A549 (cell line): ENCODE results near the gene OR6K2. TPM values are rescaled to one million over a fixed set of nuclear protein-coding genes. Genes with fewer than 3 reads are reported as not detected.

ENCODE experiments used
- ATAC-seq, 2 experiments: fragments of 200-7000 bp in 1 of 2; fragments of >200 bp in 1 of 2; cut with Nextera tagmentation in 1 of 2; cut with Tn5 transposase in 1 of 2; 3 replicates each; pipeline versions ENCODE4 v1.8.0 to v1.9.1; 2018 to 2020; ENCODE audit warnings: mild to moderate bottlenecking in 1 of 2, moderate library complexity in 1 of 2
- CTCF ChIA-PET: fragments of 300-600 bp; sonication (Branson Sonifier 250); formaldehyde crosslinking; extraction: SDS; loops from one replicate; lab custom pipeline; 2021; ENCODE audit warnings: antibody characterized with exemption, inconsistent platforms; lab: Yijun Ruan, JAX
- POLR2A ChIA-PET: fragments of 350-600 bp; formaldehyde crosslinking; extraction: SDS; loops from one replicate; lab custom pipeline; 2021; ENCODE audit warnings: antibody characterized with exemption, inconsistent platforms; lab: Yijun Ruan, JAX
- DNase-seq, 2 experiments: peaks; one replicate each; pipeline versions ENCODE4 v3.0.0 to v3.0.0-alpha.2; 2011 to 2016; ENCODE audit warnings: low read depth in 1 of 2, low spot score in 1 of 2
- FAIRE-seq: peaks from 2 replicates; lab custom pipeline; 2011; peaks lifted over from hg19 to GRCh38; lab: Jason Lieb, UNC
- H3K27ac ChIP-seq, 2 experiments: fragments of >200 bp; sonication (Bioruptor Twin); formaldehyde crosslinking; 3 replicates each; pipeline ENCODE4 v1.5.1; 2016 to 2017
- H3K4me1 ChIP-seq: fragments of >200 bp; sonication (Bioruptor Twin); formaldehyde crosslinking; 3 replicates; pipeline ENCODE4 v1.6.1; 2016
- H3K4me2 ChIP-seq: fragments of >200 bp; sonication (Bioruptor Twin); formaldehyde crosslinking; 3 replicates; pipeline ENCODE4 v1.6.1; 2016
- H3K4me3 ChIP-seq: fragments of >200 bp; sonication (Bioruptor Twin); formaldehyde crosslinking; 3 replicates; pipeline ENCODE4 v1.5.1; 2016
- H3K9me3 ChIP-seq: fragments of >200 bp; sonication (Bioruptor Twin); formaldehyde crosslinking; 3 replicates; pipeline ENCODE4 v1.6.1; 2016
- CEBPB ChIP-seq, 2 experiments: fragments of >200 bp in 1 of 2; sonication (Bioruptor Twin) in 1 of 2; formaldehyde crosslinking in 1 of 2; IDR thresholded peaks; 2 replicates each; pipeline ENCODE4 v1.6.1; 2012 to 2016
- FOSB ChIP-seq: fragments of 250-450 bp; sonication (Bioruptor Pico); IDR thresholded peaks from 2 replicates; pipeline ENCODE4 v1.5.0; 2020; ENCODE audit warnings: mild to moderate bottlenecking, moderate library complexity
- FOXS1 ChIP-seq: fragments of 250-450 bp; sonication (Bioruptor Pico); IDR thresholded peaks from 2 replicates; pipeline ENCODE4 v1.5.0; 2020; ENCODE audit warnings: mild to moderate bottlenecking, moderate library complexity
- GATA3 ChIP-seq: IDR thresholded peaks from 2 replicates; pipeline ENCODE4 v1.6.1; 2012; ENCODE audit warnings: borderline replicate concordance
- HOXA7 ChIP-seq: fragments of 250-450 bp; sonication (Bioruptor Pico); IDR thresholded peaks from 2 replicates; pipeline ENCODE4 v1.5.0; 2020; ENCODE audit warnings: mild to moderate bottlenecking, moderate library complexity
- JUNB ChIP-seq: fragments of >200 bp; sonication (Bioruptor Twin); formaldehyde crosslinking; IDR thresholded peaks from 2 replicates; pipeline ENCODE4 v1.6.1; 2016
- KDM5A ChIP-seq: fragments of 200-600 bp; sonication (generic); IDR thresholded peaks from 2 replicates; pipeline ENCODE4 v1.6.1; 2016; ENCODE audit warnings: antibody characterized with exemption, mild to moderate bottlenecking
- MYC ChIP-seq: IDR thresholded peaks from 2 replicates; pipeline ENCODE4 v1.6.1; 2012; ENCODE audit warnings: mild to moderate bottlenecking, inconsistent platforms, low read length, improper control_type of control experiment, borderline replicate concordance
- NFE2L2 ChIP-seq: fragments of 150-350 bp; conservative IDR thresholded peaks from 2 replicates; pipeline ENCODE4 v1.6.1; 2014; ENCODE audit warnings: low read length
- NPAS2 ChIP-seq: fragments of 250-450 bp; sonication (Bioruptor Pico); IDR thresholded peaks from 2 replicates; pipeline ENCODE4 v1.8.0; 2022; ENCODE audit warnings: mild to moderate bottlenecking, moderate library complexity, borderline replicate concordance
- PHF8 ChIP-seq: fragments of 200-600 bp; sonication (generic); IDR thresholded peaks from 2 replicates; pipeline ENCODE4 v1.6.1; 2016; ENCODE audit warnings: low read depth, mild to moderate bottlenecking, antibody characterized with exemption, moderate library complexity, borderline replicate concordance
- SMC3 ChIP-seq: fragments of >200 bp; sonication (Bioruptor Twin); formaldehyde crosslinking; IDR thresholded peaks from 3 replicates; pipeline ENCODE4 v1.6.1; 2018; ENCODE audit warnings: inconsistent platforms
- SREBF2 ChIP-seq: fragments of 450-650 bp; IDR thresholded peaks from 2 replicates; pipeline ENCODE4 v1.6.1; 2014; ENCODE audit warnings: mild to moderate bottlenecking, moderate library complexity
- TP53 ChIP-seq: fragments of 250-450 bp; sonication (Bioruptor Pico); IDR thresholded peaks from 2 replicates; pipeline ENCODE4 v1.5.0; 2021; ENCODE audit warnings: mild to moderate bottlenecking, moderate library complexity
- WGBS: methylation state at CpG from one replicate; pipeline ENCODE4 v1.1.6; 2017; ENCODE audit errors: missing lambda C conversion rate; 5-methylcytosine and 5-hydroxymethylcytosine counted together
- polyA minus RNA-seq: library from RNA; depleted of rRNA, polyadenylated mRNA; stranded (reverse); fragments of >200 nt; gene quantifications from 2 replicates; pipeline ENCODE4 v1.2.3, GENCODE V29; 2011; rRNA and poly(A)+ RNA removed
- polyA plus RNA-seq, 4 experiments: library from polyadenylated mRNA; depleted of rRNA in 3 of 4; stranded (reverse); fragments of >200 nt; fragmentation: RNase III in 1 of 4; extraction: RNeasy Plus Mini Kit Qiagen cat#74134 plus additional on column Dnase treatment in 1 of 4; gene quantifications; 2 replicates in 3 of 4; 3 replicates in 1 of 4; pipeline ENCODE4 v1.2.3, GENCODE V29; 2011 to 2017
- TF ChIP-seq, protein P1 (sequence below): fragments of >200 bp; sonication (Bioruptor Twin); formaldehyde crosslinking; IDR thresholded peaks from 3 replicates; pipeline ENCODE4 v1.5.1; 2016
- TF ChIP-seq, protein P2 (sequence below): fragments of 200-600 bp; sonication (generic); IDR thresholded peaks from 2 replicates; pipeline ENCODE4 v1.6.1; 2016; ENCODE audit warnings: antibody characterized with exemption, mild to moderate bottlenecking, moderate library complexity
- TF ChIP-seq, protein P3 (sequence below): fragments of 150-350 bp; IDR thresholded peaks from 2 replicates; pipeline ENCODE4 v1.6.1; 2014; ENCODE audit warnings: low read depth, mild to moderate bottlenecking, low read length
- TF ChIP-seq, protein P4 (sequence below): IDR thresholded peaks from 2 replicates; pipeline ENCODE4 v1.6.1; 2012; ENCODE audit warnings: low read depth, borderline replicate concordance
- TF ChIP-seq, protein P5 (sequence below): IDR thresholded peaks from 2 replicates; pipeline ENCODE4 v1.6.1; 2012

OR6K2 gene, protein sequence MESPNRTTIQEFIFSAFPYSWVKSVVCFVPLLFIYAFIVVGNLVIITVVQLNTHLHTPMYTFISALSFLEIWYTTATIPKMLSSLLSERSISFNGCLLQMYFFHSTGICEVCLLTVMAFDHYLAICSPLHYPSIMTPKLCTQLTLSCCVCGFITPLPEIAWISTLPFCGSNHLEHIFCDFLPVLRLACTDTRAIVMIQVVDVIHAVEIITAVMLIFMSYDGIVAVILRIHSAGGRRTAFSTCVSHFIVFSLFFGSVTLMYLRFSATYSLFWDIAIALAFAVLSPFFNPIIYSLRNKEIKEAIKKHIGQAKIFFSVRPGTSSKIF
- polyA plus RNA-seq (2011; rRNA removed) (not detected in 2 replicates), polyA plus RNA-seq (2017; fragmentation: RNase III; extraction: RNeasy Plus Mini Kit Qiagen cat#74134 plus additional on column Dnase treatment) (not detected in 3 replicates), polyA minus RNA-seq (not detected in 2 replicates)
- not detected in 2 replicates for polyA plus RNA-seq (2012; cell fraction: cytosol; rRNA removed)
- polyA plus RNA-seq (2012; cell fraction: nucleus; rRNA removed) = not detected in 2 replicates

DNA sequence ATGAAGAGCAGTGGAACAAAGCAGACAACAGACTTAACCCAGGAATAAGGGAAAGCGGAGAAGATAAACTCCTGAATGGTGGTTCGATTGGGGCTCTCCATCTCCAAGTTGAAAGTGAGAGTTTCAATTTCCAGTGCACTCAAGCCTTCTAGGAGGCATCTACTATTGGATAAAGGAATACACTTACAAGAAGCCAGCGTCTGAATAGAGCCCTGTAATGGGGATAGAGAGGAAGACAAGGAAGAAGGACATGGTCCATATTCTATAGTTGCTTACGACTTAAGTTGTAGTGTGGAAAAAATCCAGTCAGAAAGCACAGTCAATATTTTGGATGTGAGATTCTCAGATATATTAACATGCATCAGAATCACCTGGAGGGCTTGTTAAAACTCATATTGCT is at the start of gene OR6K2:
TSS of gene OR6K2 (minus strand) at position 101 of the 400 bp plus-strand sequence. CDS start at position 101, 0 bp downstream.
- H3K4me2 ChIP-seq = no peak within 1 kb of the TSS
- POLR2A ChIA-PET = no interaction called here
- TF ChIP-seq SREBF2 (no peak), SMC3 (no peak), PHF8 (no peak), KDM5A (no peak), HOXA7 (CRISPR knock-in tag) (no peak), MYC (no peak), NPAS2 (CRISPR knock-in tag) (no peak), JUNB (no peak), NFE2L2 (no peak), FOXS1 (no peak), CEBPB (IDR thresholded peaks at IDR 0.05) (no peak)
- TF ChIP-seq, protein P1, sequence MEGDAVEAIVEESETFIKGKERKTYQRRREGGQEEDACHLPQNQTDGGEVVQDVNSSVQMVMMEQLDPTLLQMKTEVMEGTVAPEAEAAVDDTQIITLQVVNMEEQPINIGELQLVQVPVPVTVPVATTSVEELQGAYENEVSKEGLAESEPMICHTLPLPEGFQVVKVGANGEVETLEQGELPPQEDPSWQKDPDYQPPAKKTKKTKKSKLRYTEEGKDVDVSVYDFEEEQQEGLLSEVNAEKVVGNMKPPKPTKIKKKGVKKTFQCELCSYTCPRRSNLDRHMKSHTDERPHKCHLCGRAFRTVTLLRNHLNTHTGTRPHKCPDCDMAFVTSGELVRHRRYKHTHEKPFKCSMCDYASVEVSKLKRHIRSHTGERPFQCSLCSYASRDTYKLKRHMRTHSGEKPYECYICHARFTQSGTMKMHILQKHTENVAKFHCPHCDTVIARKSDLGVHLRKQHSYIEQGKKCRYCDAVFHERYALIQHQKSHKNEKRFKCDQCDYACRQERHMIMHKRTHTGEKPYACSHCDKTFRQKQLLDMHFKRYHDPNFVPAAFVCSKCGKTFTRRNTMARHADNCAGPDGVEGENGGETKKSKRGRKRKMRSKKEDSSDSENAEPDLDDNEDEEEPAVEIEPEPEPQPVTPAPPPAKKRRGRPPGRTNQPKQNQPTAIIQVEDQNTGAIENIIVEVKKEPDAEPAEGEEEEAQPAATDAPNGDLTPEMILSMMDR = no peak
- TF ChIP-seq, protein P2, sequence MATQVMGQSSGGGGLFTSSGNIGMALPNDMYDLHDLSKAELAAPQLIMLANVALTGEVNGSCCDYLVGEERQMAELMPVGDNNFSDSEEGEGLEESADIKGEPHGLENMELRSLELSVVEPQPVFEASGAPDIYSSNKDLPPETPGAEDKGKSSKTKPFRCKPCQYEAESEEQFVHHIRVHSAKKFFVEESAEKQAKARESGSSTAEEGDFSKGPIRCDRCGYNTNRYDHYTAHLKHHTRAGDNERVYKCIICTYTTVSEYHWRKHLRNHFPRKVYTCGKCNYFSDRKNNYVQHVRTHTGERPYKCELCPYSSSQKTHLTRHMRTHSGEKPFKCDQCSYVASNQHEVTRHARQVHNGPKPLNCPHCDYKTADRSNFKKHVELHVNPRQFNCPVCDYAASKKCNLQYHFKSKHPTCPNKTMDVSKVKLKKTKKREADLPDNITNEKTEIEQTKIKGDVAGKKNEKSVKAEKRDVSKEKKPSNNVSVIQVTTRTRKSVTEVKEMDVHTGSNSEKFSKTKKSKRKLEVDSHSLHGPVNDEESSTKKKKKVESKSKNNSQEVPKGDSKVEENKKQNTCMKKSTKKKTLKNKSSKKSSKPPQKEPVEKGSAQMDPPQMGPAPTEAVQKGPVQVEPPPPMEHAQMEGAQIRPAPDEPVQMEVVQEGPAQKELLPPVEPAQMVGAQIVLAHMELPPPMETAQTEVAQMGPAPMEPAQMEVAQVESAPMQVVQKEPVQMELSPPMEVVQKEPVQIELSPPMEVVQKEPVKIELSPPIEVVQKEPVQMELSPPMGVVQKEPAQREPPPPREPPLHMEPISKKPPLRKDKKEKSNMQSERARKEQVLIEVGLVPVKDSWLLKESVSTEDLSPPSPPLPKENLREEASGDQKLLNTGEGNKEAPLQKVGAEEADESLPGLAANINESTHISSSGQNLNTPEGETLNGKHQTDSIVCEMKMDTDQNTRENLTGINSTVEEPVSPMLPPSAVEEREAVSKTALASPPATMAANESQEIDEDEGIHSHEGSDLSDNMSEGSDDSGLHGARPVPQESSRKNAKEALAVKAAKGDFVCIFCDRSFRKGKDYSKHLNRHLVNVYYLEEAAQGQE = no peak
- TF ChIP-seq, protein P3, sequence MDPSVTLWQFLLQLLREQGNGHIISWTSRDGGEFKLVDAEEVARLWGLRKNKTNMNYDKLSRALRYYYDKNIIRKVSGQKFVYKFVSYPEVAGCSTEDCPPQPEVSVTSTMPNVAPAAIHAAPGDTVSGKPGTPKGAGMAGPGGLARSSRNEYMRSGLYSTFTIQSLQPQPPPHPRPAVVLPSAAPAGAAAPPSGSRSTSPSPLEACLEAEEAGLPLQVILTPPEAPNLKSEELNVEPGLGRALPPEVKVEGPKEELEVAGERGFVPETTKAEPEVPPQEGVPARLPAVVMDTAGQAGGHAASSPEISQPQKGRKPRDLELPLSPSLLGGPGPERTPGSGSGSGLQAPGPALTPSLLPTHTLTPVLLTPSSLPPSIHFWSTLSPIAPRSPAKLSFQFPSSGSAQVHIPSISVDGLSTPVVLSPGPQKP = no peak
- no peak for DNase-seq
- H3K27ac ChIP-seq = no peak within 1 kb of the TSS
- no peak for FAIRE-seq
- CTCF ChIA-PET = no interaction called here
- H3K9me3 ChIP-seq = no peaks in the 10 kb centered on the region
- no peak for ATAC-seq
- H3K4me3 ChIP-seq = no peak within 1 kb of the TSS
- WGBS = 23% methylated on average over 4 of the region's 4 CpGs
- no peaks in the 10 kb centered on the region for H3K4me1 ChIP-seq

DNA sequence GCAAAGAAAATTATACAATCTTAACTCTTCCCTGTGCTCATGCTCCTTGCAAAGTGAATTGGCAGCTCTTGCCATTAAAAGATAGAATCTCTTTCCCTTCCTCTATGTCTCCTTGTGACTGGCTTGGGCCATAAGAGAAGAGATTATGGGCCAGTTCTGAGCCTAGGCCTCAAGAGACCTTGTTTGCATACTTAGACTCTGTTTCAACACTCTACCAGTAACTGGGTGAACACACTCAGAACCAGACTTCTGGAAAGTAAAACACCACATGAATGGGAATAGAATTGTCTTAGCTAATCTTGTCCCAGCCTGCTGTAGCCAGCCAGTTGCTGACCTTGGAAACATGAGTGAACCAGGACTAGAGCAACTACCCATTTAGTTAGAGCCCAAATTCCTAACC is 35.4 kb upstream of the OR6K2 start:
- H3K4me1 ChIP-seq = no peaks in the 10 kb centered on the region
- FAIRE-seq (no peak), ATAC-seq (no peak), DNase-seq (no peak)
- no peak overlapping the region for H3K4me2 ChIP-seq
- no peak overlapping the region for H3K27ac ChIP-seq
- no peaks in the 10 kb centered on the region for H3K9me3 ChIP-seq
- no peak overlapping the region for H3K4me3 ChIP-seq
- POLR2A ChIA-PET = no interaction called here
- TF ChIP-seq JUNB (no peak), HOXA7 (CRISPR knock-in tag) (no peak), FOSB (CRISPR knock-in tag) (no peak), TP53 (CRISPR knock-in tag) (no peak), GATA3 (no peak)
- TF ChIP-seq, protein P3 = no peak
- TF ChIP-seq, protein P4, sequence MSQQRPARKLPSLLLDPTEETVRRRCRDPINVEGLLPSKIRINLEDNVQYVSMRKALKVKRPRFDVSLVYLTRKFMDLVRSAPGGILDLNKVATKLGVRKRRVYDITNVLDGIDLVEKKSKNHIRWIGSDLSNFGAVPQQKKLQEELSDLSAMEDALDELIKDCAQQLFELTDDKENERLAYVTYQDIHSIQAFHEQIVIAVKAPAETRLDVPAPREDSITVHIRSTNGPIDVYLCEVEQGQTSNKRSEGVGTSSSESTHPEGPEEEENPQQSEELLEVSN = no peak
- TF ChIP-seq, protein P5, sequence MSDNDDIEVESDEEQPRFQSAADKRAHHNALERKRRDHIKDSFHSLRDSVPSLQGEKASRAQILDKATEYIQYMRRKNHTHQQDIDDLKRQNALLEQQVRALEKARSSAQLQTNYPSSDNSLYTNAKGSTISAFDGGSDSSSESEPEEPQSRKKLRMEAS = no peak
- CTCF ChIA-PET = no interaction called here
